CD4-positive, alpha-beta memory T cell (primary cell): Measurements from ENCODE around the gene GSE1. TPM values are rescaled to one million over a fixed set of nuclear protein-coding genes. Genes with fewer than 3 reads are reported as not detected.

ENCODE experiments used
- CTCF ChIA-PET: fragments of 350-600 bp; sonication (Branson Sonifier 250); formaldehyde crosslinking; loops from one replicate; lab custom pipeline; 2021; ENCODE audit warnings: inconsistent platforms; ENCODE audit not compliant: partially characterized antibody; lab: Charles Lee
- POLR2A ChIA-PET: fragments of 350-600 bp; sonication (Branson Sonifier 250); formaldehyde crosslinking; loops from one replicate; lab custom pipeline; 2021; ENCODE audit not compliant: partially characterized antibody; lab: Charles Lee
- DNase-seq, 5 donors: peaks; one replicate each; pipeline versions ENCODE4 v3.0.0 to v3.0.0-alpha.2; 2020 to 2022; ENCODE audit warnings: mixed read lengths in 1 of 5
- H3K27ac ChIP-seq: one replicate; pipeline ENCODE4 v1.7.0; 2013; ENCODE audit warnings: low read depth, low read length
- H3K27me3 ChIP-seq: 2 replicates; pipeline ENCODE4 v1.7.0; 2013; ENCODE audit warnings: mild to moderate bottlenecking, low read length, moderate library complexity; ENCODE audit not compliant: insufficient read depth
- H3K36me3 ChIP-seq: 2 replicates; pipeline ENCODE4 v1.7.0; 2013; ENCODE audit warnings: mild to moderate bottlenecking, low read length, moderate library complexity; ENCODE audit not compliant: insufficient read depth
- H3K4me1 ChIP-seq: 2 replicates; pipeline ENCODE4 v1.7.0; 2013; ENCODE audit warnings: mild to moderate bottlenecking, low read length, moderate library complexity; ENCODE audit not compliant: insufficient read depth
- H3K4me3 ChIP-seq, 2 donors: one replicate each; pipeline ENCODE4 v1.7.0; 2013; ENCODE audit warnings: low read length in 2 of 2, mild to moderate bottlenecking in 1 of 2
- H3K9me3 ChIP-seq, 2 donors: one replicate each; pipeline ENCODE4 v1.7.0; 2013; ENCODE audit warnings: low read length in 2 of 2, control low read depth in 1 of 2; ENCODE audit not compliant: control insufficient read depth in 1 of 2
- H3K27ac Mint-ChIP-seq, 7 donors: one replicate each; pipeline ENCODE4 v1.8.0; 2020 to 2021; ENCODE audit warnings: mixed read lengths in 7 of 7, mild to moderate bottlenecking in 6 of 7, inconsistent platforms in 3 of 7, moderate library complexity in 3 of 7
- H3K27me3 Mint-ChIP-seq, 2 donors: one replicate each; pipeline ENCODE4 v1.8.0; 2020 to 2021; ENCODE audit warnings: mixed read lengths in 2 of 2
- H3K36me3 Mint-ChIP-seq, 2 donors: one replicate each; pipeline ENCODE4 v1.8.0; 2020 to 2021; ENCODE audit warnings: mixed read lengths in 2 of 2, inconsistent platforms in 1 of 2, mild to moderate bottlenecking in 1 of 2
- H3K4me1 Mint-ChIP-seq, 4 donors: one replicate each; pipeline ENCODE4 v1.8.0; 2020 to 2021; ENCODE audit warnings: mixed read lengths in 4 of 4, mild to moderate bottlenecking in 1 of 4
- H3K4me3 Mint-ChIP-seq, 8 donors: one replicate each; pipeline ENCODE4 v1.8.0; 2020 to 2021; ENCODE audit warnings: mixed read lengths in 8 of 8, mild to moderate bottlenecking in 7 of 8, moderate library complexity in 6 of 8, inconsistent platforms in 3 of 8
- H3K9me3 Mint-ChIP-seq, 8 donors: one replicate each; pipeline ENCODE4 v1.8.0; 2020 to 2021; ENCODE audit warnings: mixed read lengths in 8 of 8, mild to moderate bottlenecking in 5 of 8, inconsistent platforms in 3 of 8, moderate library complexity in 1 of 8
- intact Hi-C: fragments of 100-400 bp; cut with micrococcal nuclease; formaldehyde crosslinking; loops from one replicate; pipeline ENCODE4 v1.15.1; 2023
- polyA plus RNA-seq, 2 donors: library from polyadenylated mRNA; unstranded; fragments of 300-500 nt; fragmentation: Illumina TruSeq; gene quantifications; one replicate each; pipeline ENCODE4 v1.2.3, GENCODE V29; 2021
- total RNA-seq, 2 experiments: library from RNA; stranded (reverse); gene quantifications; one replicate each; pipeline ENCODE4 v1.2.3, GENCODE V29; 2021

The GSE1 gene
- total and polyA plus RNA-seq, 4 experiments from 2014 or later: 0.23 to 25.0 (median 13.1) TPM

DNA sequence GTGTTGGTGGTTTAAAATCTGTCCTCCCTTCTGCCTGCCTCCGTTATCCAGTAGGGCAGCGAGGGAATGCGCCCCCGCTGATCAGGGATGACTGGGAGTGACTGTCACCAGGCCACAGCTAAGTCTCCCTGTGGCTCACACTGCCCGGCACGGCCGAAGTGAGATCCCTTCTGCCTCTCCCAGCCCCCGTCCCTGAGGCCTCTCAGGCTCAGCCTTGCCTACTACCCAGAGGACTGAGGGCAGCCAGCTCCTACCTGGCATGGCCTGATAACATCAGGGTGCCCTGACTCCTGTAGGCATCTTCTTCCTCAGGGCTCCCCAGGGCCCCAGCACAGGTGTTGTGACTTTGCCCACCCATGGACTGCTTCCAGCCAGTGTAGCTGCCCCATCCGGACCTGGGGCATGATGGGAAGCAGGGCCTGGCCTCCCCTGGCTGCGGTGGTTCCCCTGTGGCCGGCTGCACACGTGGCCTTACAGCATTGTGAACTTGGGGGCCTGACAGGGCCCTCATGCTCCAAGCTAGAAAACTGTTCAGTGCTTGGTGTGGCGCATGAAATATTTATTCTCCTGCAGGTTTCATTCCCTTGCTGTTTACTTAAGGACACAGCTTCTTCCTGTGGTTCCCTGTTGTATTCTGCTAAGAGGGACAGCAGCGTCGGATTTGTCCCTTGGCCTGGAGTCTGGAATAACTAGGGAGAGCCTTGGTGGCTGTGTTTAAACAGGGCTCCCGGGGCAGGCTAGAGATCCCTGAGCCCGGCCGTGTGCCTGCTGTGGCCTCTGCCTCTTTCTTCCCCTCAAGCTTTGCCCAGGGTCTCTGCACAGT, 45.6 kb downstream of the GSE1 start:
- Mint-ChIP-seq H3K4me3 (no peak overlapping the region), H3K27ac (peak overlapping the region in 1 of 7 donors; percentile 25), H3K9me3 (peaks cover 0 to 2% (median 0%) of the 10 kb centered on the region in 8 donors), H3K27me3 (no peaks in the 10 kb centered on the region), H3K4me1 (no peaks in the 10 kb centered on the region), H3K36me3 (peaks cover 13 to 54% of the 10 kb centered on the region in 2 donors)
- no peak overlapping the region for H3K27ac ChIP-seq
- intact Hi-C loops: loop anchor here (1.0 kb wide), 2 partner anchors 31 to 59 kb away; no protein-coding TSS in a partner anchor
- H3K36me3 ChIP-seq: peaks cover 38% of the 10 kb centered on the region
- no peaks in the 10 kb centered on the region for H3K27me3 ChIP-seq
- H3K4me1 ChIP-seq: no peaks in the 10 kb centered on the region
- H3K9me3 ChIP-seq: no peaks in the 10 kb centered on the region
- H3K4me3 ChIP-seq: no peak overlapping the region
- ChIA-PET CTCF (interaction anchor here (0.9 to 4.2 kb wide), 8 partner anchors 9 to 101 kb away, joined by 3 to 29 read pairs (median 6); no protein-coding TSS in a partner anchor), POLR2A (no interaction called here)
- DNase-seq: no peak

DNA sequence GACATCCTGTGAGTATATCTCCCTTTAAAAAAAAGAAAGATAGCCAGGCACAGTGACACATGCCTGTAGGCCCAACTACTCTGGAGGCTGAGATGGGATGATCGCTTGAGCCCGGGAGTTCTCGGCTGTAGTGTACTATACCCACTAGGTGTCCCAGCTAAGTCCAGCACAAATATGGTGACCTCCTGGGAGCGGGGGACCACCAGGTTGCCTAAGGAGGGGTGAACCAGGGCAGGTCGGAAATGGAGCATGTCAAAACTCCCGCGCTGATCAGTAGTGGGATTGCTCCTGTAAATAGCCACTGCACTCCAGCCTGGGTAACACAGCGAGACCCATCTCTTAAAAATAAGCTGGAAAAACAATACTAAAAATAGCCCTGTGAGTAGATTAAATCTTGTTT, 46.2 kb downstream of the GSE1 start:
- no peaks in the 10 kb centered on the region for H3K4me1 ChIP-seq
- peak overlapping the region in 2 of 7 donors; percentile 19 to 31 for H3K27ac Mint-ChIP-seq
- POLR2A ChIA-PET: no interaction called here
- no peaks in the 10 kb centered on the region for H3K27me3 ChIP-seq
- H3K9me3 ChIP-seq: no peaks in the 10 kb centered on the region
- no peaks in the 10 kb centered on the region for H3K4me1 Mint-ChIP-seq
- CTCF ChIA-PET: interaction anchor here (1.2 to 4.2 kb wide), 7 partner anchors 9 to 100 kb away, joined by 3 to 29 read pairs (median 8); no protein-coding TSS in a partner anchor
- no peak overlapping the region for H3K27ac ChIP-seq
- H3K36me3 Mint-ChIP-seq: peaks cover 14 to 58% of the 10 kb centered on the region in 2 donors
- H3K36me3 ChIP-seq: peaks cover 42% of the 10 kb centered on the region
- no peak overlapping the region for H3K4me3 Mint-ChIP-seq
- H3K27me3 Mint-ChIP-seq: no peaks in the 10 kb centered on the region
- H3K4me3 ChIP-seq: no peak overlapping the region
- intact Hi-C loops: loop anchor here (1.0 kb wide), 2 partner anchors 30 to 58 kb away; no protein-coding TSS in a partner anchor
- peaks cover 0 to 2% (median 0%) of the 10 kb centered on the region in 8 donors for H3K9me3 Mint-ChIP-seq
- DNase-seq: no peak

DNA sequence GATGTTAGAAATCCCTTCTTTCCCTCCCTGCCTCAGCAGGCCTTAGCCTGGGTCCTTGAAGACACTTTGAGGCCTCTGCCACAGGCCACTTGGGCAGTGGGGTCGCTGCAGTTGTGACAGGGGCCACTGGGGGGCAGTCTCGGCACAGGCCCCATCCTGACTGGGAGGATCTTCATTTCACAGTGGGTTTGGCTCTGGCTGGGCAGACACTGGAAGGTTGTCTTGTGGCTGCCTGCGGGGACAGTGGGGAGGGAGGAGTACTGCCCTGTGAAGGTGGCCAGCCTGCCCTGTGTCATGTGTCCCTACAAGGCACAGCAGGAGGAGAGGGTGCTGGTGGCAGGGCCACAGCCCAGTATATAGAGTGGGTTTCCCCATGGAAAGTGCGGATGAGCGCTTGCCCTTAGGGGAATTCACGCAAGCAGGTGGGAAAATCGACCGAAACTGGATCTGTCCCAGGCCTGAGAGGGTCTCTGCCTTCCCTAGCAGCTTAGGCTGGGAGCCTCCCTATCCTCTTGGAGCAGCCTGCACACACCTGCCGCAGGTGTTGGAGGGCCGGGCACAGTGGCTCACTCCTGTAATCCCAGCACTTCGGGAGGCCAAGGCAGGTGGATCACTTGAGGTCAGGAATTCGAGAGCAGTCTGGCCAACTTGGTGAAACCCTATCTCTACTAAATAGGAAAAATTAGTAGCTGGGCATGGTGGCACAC, 46.8 kb downstream of the GSE1 start:
- H3K27ac Mint-ChIP-seq: peak overlapping the region in 4 of 7 donors; percentile 19 to 89 (median 52)
- H3K9me3 Mint-ChIP-seq: peaks cover 0 to 2% (median 0%) of the 10 kb centered on the region in 8 donors
- Histone ChIP-seq H3K27me3 (no peaks in the 10 kb centered on the region), H3K36me3 (peaks cover 42% of the 10 kb centered on the region), H3K27ac (no peak overlapping the region), H3K9me3 (no peaks in the 10 kb centered on the region), H3K4me3 (no peak overlapping the region), H3K4me1 (no peaks in the 10 kb centered on the region)
- peak; percentile 35 to 61 (median 44) for DNase-seq
- intact Hi-C loops: loop anchor here (1.0 kb wide), 2 partner anchors 29 to 57 kb away; no protein-coding TSS in a partner anchor
- CTCF ChIA-PET: interaction anchor here (1.2 to 4.2 kb wide), 7 partner anchors 8 to 138 kb away, joined by 3 to 29 read pairs (median 8); no protein-coding TSS in a partner anchor
- no peaks in the 10 kb centered on the region for H3K4me1 Mint-ChIP-seq
- peaks cover 21 to 63% of the 10 kb centered on the region in 2 donors for H3K36me3 Mint-ChIP-seq
- POLR2A ChIA-PET: no interaction called here
- no peak overlapping the region for H3K4me3 Mint-ChIP-seq
- H3K27me3 Mint-ChIP-seq: no peaks in the 10 kb centered on the region

DNA sequence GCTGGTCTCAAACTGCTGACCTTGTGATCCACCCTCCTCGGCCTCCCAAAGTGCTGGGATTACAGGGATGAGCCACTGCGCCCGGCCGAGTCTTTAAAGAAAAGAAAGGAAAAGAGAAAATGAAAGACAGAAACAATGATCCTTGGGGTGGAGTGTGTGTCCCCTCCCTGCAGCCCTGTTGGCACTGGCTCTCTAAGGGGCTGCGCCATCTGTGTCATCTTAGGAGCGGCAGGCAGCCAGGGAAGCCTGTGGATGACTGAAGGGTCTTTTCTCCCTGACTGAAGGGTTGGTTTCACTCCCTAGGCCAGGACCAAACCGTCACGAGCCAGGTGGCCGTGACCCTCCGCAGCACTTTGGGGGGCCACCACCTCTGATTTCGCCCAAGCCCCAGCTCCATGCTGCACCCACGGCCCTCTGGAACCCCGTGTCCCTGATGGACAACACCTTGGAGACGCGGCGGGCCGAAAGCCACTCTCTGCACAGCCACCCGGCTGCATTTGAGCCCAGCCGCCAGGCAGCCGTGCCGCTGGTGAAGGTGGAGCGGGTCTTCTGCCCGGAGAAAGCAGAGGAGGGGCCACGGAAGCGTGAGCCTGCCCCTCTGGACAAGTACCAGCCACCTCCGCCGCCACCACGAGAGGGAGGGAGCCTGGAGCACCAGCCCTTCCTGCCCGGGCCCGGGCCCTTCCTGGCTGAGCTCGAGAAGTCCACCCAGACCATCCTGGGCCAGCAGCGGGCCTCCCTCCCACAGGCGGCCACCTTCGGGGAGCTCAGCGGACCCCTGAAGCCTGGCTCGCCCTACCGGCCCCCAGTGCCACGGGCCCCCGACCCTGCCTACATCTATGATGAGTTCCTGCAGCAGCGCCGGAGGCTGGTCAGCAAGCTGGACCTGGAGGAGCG, 48.0 kb downstream of the GSE1 start:
- no peak overlapping the region for H3K4me3 Mint-ChIP-seq
- H3K27ac Mint-ChIP-seq: peak overlapping the region in 1 of 7 donors; percentile 19
- peaks cover 30 to 70% of the 10 kb centered on the region in 2 donors for H3K36me3 Mint-ChIP-seq
- H3K27ac ChIP-seq: no peak overlapping the region
- H3K4me3 ChIP-seq: no peak overlapping the region
- ChIA-PET POLR2A (interaction anchor here (0.5 kb wide), 1 partner anchor 43 kb away, joined by 4 read pairs; no protein-coding TSS in a partner anchor), CTCF (interaction anchor here (1.0 to 4.2 kb wide), 4 partner anchors 56 to 136 kb away, joined by 3 to 29 read pairs (median 13); no protein-coding TSS in a partner anchor)
- no peaks in the 10 kb centered on the region for H3K27me3 ChIP-seq
- H3K27me3 Mint-ChIP-seq: no peaks in the 10 kb centered on the region
- no peaks in the 10 kb centered on the region for H3K4me1 ChIP-seq
- intact Hi-C loops: no loop called here
- no peak for DNase-seq
- peaks cover 0 to 2% (median 0%) of the 10 kb centered on the region in 8 donors for H3K9me3 Mint-ChIP-seq
- H3K36me3 ChIP-seq: peaks cover 49% of the 10 kb centered on the region
- H3K9me3 ChIP-seq: no peaks in the 10 kb centered on the region
- H3K4me1 Mint-ChIP-seq: no peaks in the 10 kb centered on the region

DNA sequence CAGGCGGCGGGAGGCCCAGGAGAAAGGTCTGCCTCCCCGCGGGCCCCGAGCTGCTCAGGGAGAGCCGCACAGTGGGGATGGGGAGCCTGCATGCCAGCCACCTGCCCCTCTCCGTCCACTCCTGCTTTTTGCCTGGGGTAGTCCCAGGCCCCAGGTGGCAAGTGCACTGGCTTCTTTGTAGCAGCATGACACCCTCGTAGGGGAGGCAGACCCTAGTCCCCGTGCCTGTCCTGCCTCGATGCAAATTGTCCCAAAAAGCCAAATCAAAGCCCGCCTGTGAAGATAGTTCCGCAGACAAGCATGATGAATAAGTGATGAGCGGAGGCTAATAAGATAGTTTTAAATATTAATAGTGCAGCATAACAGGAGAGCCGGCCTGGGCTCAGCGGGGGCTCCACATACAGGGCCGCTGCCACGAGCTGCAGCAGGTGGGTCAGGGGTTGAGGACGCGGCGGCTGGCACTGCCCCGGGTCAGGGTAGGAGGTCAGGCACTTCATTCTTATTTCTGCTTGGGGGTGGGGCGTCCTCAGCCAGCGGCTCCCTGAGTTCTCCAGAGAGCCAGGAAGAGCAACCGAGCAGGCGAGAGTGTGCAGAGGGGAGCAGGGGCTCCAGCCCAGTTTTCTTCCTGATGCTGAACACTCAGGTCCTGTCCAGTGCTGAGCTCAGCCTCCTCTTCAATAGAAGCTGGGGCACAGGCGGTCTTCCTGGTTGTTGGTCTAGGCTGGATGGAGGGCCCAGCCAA, 48.8 kb downstream of the GSE1 start:
- CTCF ChIA-PET: interaction anchor here (1.0 kb wide), 1 partner anchor 98 kb away, joined by 4 read pairs; no protein-coding TSS in a partner anchor
- no peak overlapping the region for H3K4me3 Mint-ChIP-seq
- intact Hi-C loops: no loop called here
- POLR2A ChIA-PET: no interaction called here
- peaks cover 0 to 2% (median 0%) of the 10 kb centered on the region in 8 donors for H3K9me3 Mint-ChIP-seq
- no peak overlapping the region for H3K4me3 ChIP-seq
- no peaks in the 10 kb centered on the region for H3K27me3 ChIP-seq
- no peaks in the 10 kb centered on the region for H3K4me1 ChIP-seq
- peak overlapping the region in 1 of 7 donors; percentile 61 for H3K27ac Mint-ChIP-seq
- peaks cover 33 to 73% of the 10 kb centered on the region in 2 donors for H3K36me3 Mint-ChIP-seq
- DNase-seq: no peak
- peaks cover 53% of the 10 kb centered on the region for H3K36me3 ChIP-seq
- no peak overlapping the region for H3K27ac ChIP-seq
- H3K4me1 Mint-ChIP-seq: no peaks in the 10 kb centered on the region
- H3K27me3 Mint-ChIP-seq: no peaks in the 10 kb centered on the region
- no peaks in the 10 kb centered on the region for H3K9me3 ChIP-seq

DNA sequence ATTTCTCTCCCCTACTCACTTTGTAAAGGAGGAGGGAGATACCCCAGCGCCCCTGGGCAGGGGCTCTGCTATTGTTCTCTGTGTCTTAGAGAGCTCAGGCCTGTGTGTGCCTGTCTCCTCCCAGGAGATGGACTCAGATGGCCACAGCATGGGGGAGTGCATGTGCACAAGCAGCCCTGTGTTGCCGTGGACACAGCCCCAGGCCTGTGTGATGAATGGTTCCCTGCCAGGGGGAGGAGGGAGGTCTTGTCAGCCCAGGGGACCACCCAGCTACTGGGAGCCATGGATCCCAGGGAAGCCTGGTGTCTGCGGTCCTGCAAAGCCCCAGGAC, 49.3 kb downstream of the GSE1 start:
- peaks cover 33 to 74% of the 10 kb centered on the region in 2 donors for H3K36me3 Mint-ChIP-seq
- no peaks in the 10 kb centered on the region for H3K4me1 Mint-ChIP-seq
- no peaks in the 10 kb centered on the region for H3K9me3 ChIP-seq
- intact Hi-C loops: no loop called here
- H3K4me1 ChIP-seq: no peaks in the 10 kb centered on the region
- H3K4me3 ChIP-seq: no peak overlapping the region
- H3K27me3 ChIP-seq: no peaks in the 10 kb centered on the region
- no peak overlapping the region for H3K27ac ChIP-seq
- POLR2A ChIA-PET: no interaction called here
- DNase-seq: no peak
- H3K27ac Mint-ChIP-seq: peak overlapping the region in 1 of 7 donors; percentile 61
- H3K4me3 Mint-ChIP-seq: no peak overlapping the region
- CTCF ChIA-PET: no interaction called here
- H3K9me3 Mint-ChIP-seq: peaks cover 0 to 2% (median 0%) of the 10 kb centered on the region in 8 donors
- no peaks in the 10 kb centered on the region for H3K27me3 Mint-ChIP-seq
- H3K36me3 ChIP-seq: peaks cover 52% of the 10 kb centered on the region
